ENCODE results near the gene POC1A. TPM values are rescaled to one million over a fixed set of nuclear protein-coding genes. Genes with fewer than 3 reads are reported as not detected.

The POC1A gene
- total RNA-seq, 6 donors from 2014 or later = 1.0 to 4.2 (median 2.8) TPM

GRCh38 chr3:52030714-52031310 is 123.4 kb downstream of the POC1A start:
- no peaks in the 10 kb centered on the region for H3K9me3 ChIP-seq
- WGBS, 2 donors = 77 to 92% methylated on average over 6 to 11 of the region's 11 CpGs
- no peak for TF ChIP-seq CTCF (IDR thresholded peaks at IDR 0.05)
- no peak for TF ChIP-seq EP300 (IDR thresholded peaks at IDR 0.05)
- no peak for TF ChIP-seq POLR2A (IDR thresholded peaks at IDR 0.05)
- no peak for TF ChIP-seq POLR2AphosphoS5 (IDR thresholded peaks at IDR 0.05)
- H3K4me1 ChIP-seq = peaks cover 0 to 4% (median 2%) of the 10 kb centered on the region in 4 donors
- no peak overlapping the region for H3K27ac ChIP-seq
- no peaks in the 10 kb centered on the region for H3K27me3 ChIP-seq
- DNase-seq (no peak), ATAC-seq (ENCODE audit: low FRiP score in 2 of 2) (no peak)
- no peaks in the 10 kb centered on the region for H3K36me3 ChIP-seq
- H3K4me3 ChIP-seq = no peak overlapping the region

- no peak for DNase-seq
- H3K27ac ChIP-seq = no peak overlapping the region
Observed at GRCh38 chr3:52029535-52029934, 124.7 kb downstream of the POC1A start.

GRCh38 chr3:52029053-52029452 is 125.2 kb downstream of the POC1A start:
- no peaks in the 10 kb centered on the region for H3K36me3 ChIP-seq
- no peaks in the 10 kb centered on the region for H3K27me3 ChIP-seq
- 90 to 93% methylated on average over 2 to 9 of the region's 9 CpGs for WGBS, 2 donors
- H3K9me3 ChIP-seq = no peaks in the 10 kb centered on the region
- H3K27ac ChIP-seq = no peak overlapping the region
- no peak for TF ChIP-seq POLR2A (IDR thresholded peaks at IDR 0.05)
- no peak for TF ChIP-seq CTCF (IDR thresholded peaks at IDR 0.05)
- TF ChIP-seq POLR2AphosphoS5 (IDR thresholded peaks at IDR 0.05) = no peak
- TF ChIP-seq EP300 (IDR thresholded peaks at IDR 0.05) = no peak
- ATAC-seq (ENCODE audit: low FRiP score in 2 of 2) (peak in 1 of 2 donors; percentile 2), DNase-seq (no peak)
- H3K4me3 ChIP-seq = no peak overlapping the region
- peaks cover 4 to 13% (median 9%) of the 10 kb centered on the region in 4 donors for H3K4me1 ChIP-seq

More at GRCh38 chr3:52029535-52029934, 124.7 kb downstream of the POC1A start:
- Histone ChIP-seq H3K4me1 (peaks cover 4 to 8% (median 6%) of the 10 kb centered on the region in 4 donors), H3K27me3 (no peaks in the 10 kb centered on the region), H3K36me3 (no peaks in the 10 kb centered on the region), H3K9me3 (no peaks in the 10 kb centered on the region), H3K4me3 (no peak overlapping the region)
- 86 to 95% methylated on average over 3 to 10 of the region's 10 CpGs for WGBS, 2 donors
- ATAC-seq (ENCODE audit: low FRiP score in 2 of 2) = no peak
- TF ChIP-seq POLR2A (IDR thresholded peaks at IDR 0.05) (no peak), EP300 (IDR thresholded peaks at IDR 0.05) (no peak), CTCF (IDR thresholded peaks at IDR 0.05) (no peak), POLR2AphosphoS5 (IDR thresholded peaks at IDR 0.05) (no peak)

DNA sequence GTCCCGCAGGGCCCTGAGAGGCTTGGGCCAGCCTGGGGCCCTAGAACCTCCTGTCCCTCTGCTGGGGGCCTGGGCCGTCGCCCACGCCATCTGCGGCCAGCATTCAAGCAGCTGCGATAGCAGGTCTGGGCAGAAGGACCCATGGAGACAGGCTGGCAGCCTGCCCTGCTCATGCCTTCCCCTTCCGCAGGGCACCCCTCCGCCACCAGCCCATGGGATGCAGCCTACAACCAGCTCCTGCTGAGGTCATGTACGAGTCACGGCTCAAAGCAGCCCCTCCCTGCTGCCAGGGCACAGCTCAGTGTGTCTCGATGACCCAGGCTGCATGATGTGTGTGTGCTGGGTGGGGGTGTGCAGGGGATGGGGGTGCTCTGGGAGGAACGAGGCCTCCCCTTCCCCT is 125.7 kb downstream of the POC1A start:
- DNase-seq = peak in 1 of 2 donors; percentile 78
- WGBS, 2 donors = 78 to 80% methylated on average over 1 to 12 of the region's 12 CpGs
- Histone ChIP-seq H3K27me3 (no peaks in the 10 kb centered on the region), H3K36me3 (no peaks in the 10 kb centered on the region), H3K9me3 (no peaks in the 10 kb centered on the region), H3K27ac (no peak overlapping the region), H3K4me3 (no peak overlapping the region), H3K4me1 (peaks cover 4 to 17% (median 10%) of the 10 kb centered on the region in 4 donors)
- ATAC-seq (ENCODE audit: low FRiP score in 2 of 2) = peak in 1 of 2 donors; percentile 6
- TF ChIP-seq POLR2AphosphoS5 (IDR thresholded peaks at IDR 0.05) (no peak), POLR2A (IDR thresholded peaks at IDR 0.05) (no peak), EP300 (IDR thresholded peaks at IDR 0.05) (no peak), CTCF (IDR thresholded peaks at IDR 0.05) (no peak)

GRCh38 chr3:52026041-52026440 is 128.2 kb downstream of the POC1A start:
- DNase-seq = no peak
- Histone ChIP-seq H3K27me3 (no peaks in the 10 kb centered on the region), H3K27ac (peak overlapping the region in 3 of 4 donors; percentile 5 to 46 (median 16)), H3K4me3 (no peak overlapping the region), H3K4me1 (peaks cover 15 to 41% (median 29%) of the 10 kb centered on the region in 4 donors), H3K9me3 (no peaks in the 10 kb centered on the region), H3K36me3 (no peaks in the 10 kb centered on the region)
- 65 to 82% methylated on average over 4 of the region's 4 CpGs for WGBS, 2 donors
- ATAC-seq (ENCODE audit: low FRiP score in 2 of 2) = no peak
- TF ChIP-seq POLR2AphosphoS5 (IDR thresholded peaks at IDR 0.05) (no peak), CTCF (IDR thresholded peaks at IDR 0.05) (no peak), EP300 (IDR thresholded peaks at IDR 0.05) (no peak), POLR2A (IDR thresholded peaks at IDR 0.05) (no peak)

All from upper lobe of left lung (tissue), 6 donors.